CD4-positive, alpha-beta T cell treated with Interleukin-2 at 100 ng/mL for 4 hours (primary cell): ENCODE data around the gene PLIN4.

ENCODE experiments used
- DNase-seq: peaks from one replicate; pipeline ENCODE4 v3.0.0-alpha.2; 2020; ENCODE audit warnings: low spot score

PLIN4 gene

DNA sequence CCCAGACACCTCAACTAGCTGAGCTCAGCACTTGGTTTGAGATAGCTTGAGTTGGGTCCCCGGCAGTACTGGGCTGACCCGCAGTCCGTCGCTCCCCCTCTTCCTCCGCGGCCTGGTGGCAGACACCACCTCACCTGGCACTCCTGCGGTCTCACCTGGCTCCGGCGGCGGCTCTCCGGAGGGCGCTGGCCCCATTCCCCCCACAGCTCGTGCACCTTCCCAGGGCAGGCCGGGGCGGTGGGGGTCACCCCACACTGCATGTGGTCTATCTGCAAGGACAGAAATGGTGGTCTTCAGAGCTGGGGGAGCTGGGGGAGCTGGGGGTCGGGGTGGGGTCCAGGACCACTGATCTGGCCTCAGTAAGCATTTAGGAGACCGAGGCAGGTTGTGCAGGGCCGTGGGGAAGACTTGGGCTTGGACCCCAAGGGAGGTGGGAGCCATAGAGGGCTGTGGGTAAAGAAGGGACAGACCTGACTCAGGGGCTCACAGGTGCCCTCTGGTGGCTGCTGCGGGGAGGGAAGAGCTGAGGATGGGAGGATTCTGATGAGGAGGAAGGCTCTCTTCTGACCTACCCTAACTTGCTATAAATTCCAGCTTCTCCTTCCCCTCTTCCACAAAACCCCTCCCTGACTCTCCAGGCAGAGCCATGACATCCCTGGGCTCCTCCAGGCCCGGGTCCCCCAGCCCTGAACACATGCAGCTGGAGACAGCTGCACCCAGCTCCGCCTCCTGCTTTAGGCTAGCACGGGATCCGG is 6.7 kb upstream of the PLIN4 start:
- DNase-seq, result peak; percentile 60

DNA sequence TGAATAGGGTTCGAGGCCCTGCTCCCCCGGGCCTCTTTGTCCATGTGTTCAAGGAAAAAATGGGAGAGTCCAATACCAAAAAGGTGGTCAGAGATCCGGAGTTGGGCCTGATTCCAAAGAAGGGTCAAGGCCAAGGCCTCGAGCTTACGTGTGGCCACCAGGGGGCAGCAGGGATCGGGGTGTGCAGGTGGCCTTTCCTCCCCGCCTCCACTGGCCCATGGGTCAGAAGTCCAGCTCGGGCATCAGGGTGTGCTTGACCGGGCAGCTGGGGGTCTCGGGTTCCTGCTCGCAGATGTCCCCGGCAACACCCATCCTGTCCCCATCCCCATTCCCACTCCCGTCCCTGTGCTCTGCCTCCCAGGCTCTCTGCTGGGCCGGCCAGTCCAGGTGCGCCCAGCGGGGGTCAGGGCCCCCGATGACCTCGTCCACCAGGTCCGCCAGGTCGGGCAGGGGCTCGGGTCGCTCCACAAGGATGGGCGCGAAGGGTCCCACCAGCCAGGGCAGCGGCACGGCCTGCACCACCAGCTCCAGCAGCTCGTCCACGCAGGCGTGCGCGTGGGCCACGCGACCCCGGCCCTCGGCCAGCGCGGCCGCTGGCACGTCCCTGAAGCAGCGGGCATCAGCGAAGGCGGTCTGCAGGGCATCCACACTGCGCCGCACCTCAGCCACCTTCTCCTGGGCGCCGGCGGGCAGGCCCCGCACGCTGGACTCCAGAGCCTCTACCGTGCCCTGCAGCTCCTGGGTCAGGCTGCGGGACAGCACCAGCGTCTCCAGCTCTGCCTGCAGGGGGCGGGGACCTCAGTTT is 5.2 kb upstream of the PLIN4 start:
- peak; percentile 6 for DNase-seq

DNA sequence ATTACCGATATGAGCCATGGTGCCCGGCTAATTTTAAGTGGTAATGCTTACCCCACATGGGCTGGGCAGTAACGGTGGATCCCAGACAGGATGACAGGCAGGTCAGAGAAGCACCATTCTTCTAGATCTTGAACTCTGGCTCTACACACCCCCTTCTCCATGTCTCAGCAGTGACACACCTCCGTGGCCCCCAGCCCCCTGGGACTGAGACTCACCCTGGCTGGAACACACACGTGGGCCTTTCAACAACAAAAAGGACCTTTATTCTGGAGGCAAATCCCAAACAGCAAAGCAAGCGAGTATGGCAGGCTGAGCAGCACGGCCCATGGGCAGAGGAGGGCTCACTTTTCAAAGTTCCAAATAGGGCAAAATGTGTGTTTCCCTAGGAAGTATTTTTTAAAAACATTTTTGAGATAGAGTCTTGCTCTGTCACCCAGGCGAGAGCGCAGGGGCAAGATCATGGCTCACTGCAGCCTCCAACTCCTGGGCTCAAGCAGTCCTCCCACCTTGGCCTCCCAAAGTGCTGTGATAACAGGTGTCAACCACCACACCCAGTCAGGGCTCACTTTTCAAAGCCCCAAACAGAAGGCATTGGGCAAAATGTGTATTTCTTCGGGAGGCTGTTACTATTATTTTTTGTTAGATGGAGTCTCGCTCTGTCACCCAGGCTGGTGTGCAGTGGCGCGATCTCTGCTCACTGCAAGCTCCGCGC is 4.2 kb upstream of the PLIN4 start:
- DNase-seq, result no peak

DNA sequence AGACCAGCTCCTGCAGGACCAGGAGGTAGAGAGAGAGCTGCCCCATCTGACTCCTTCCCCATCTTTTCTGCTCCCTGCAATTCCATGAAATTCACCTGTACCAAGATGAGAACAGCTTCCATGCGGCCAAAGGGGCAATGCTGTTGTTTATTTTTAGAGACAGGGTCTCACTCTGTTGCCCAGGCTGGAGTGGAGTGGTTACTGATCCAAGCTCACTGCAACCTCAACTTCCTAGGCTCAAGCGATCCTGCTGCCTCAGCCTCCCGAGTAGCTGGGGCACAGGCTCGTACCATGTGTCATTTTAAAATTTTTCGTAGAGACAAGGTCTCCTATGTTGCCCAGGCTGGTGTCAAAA is 3.6 kb upstream of the PLIN4 start:
- DNase-seq, result no peak

- no peak for DNase-seq
Observed at GRCh38 chr19:4521170-4521887, 3.0 kb upstream of the PLIN4 start.

DNA sequence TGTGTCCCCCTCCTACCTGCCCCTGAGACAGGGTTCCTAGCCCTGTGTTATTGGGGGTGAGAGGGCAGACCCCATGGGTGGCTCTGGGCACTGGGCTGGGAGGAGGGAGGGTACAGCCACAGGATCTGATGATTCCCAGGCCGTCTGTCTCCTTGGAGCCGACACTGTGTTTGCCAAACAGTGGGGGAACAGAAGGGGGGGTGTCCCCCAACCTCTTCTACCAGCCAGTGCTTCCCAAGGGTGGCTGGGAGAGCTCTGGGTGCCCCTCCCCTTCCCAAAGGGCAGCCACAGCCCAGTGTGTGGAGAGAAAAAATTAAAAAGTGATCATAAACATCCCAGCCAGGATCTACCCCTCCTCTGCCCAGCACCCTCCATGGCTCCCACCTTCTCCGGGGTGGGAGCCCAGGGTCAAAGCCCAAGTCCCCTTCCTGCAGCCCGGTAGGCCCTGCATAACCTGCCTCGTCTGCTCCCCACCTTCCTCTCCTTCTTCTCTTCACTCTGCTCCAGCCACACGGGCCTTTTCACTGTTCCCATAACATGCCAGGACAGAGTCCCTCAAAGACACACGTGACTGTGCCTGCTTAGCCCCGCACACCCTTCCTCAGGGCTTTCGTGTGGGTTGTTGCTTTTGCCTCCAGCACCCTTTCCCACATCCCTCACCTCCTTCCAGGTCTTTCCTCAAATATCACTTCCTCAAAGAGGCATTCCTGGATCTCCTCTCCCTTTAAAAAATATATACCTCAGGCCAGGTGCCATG is 1.4 kb upstream of the PLIN4 start:
- DNase-seq, result no peak

- no peak for DNase-seq
Observed at GRCh38 chr19:4519172-4519496, 848 bp upstream of the PLIN4 start.

DNA sequence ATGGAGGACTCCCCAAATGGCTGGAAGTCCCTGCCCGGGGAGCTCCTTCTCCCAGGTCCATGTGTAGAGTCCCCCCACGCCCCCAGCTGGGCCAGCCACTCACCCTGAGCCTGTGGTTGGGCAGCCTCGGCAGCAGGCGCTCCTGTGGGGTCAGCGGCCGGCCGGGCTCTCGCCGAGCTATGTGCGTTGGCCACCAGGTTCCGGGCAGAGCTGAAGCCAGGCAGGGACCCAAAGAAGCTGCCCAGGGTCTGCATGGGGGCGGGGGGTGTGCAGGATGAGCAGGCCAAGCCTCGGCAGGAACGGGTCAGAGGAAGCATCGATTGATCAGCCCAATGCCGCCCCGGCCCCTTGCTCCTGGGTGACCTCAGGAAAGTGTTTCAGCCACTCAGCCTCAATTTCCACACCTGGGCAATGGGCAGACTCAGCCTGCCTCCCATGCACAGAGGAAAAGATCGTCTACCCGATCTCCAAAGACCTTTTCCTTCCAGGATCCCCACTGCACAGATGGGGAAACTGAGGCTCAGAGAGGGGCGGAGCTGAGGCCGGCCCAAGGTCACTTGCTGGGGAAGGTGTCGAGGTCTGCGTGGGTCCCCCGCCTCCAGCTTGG is 732 bp downstream of the PLIN4 start:
- DNase-seq, result no peak

- DNase-seq, result no peak
Observed at GRCh38 chr19:4516939-4517300, 1.4 kb downstream of the PLIN4 start.

GRCh38 chr19:4516199-4516938 is 1.9 kb downstream of the PLIN4 start:
- DNase-seq, result no peak

DNA sequence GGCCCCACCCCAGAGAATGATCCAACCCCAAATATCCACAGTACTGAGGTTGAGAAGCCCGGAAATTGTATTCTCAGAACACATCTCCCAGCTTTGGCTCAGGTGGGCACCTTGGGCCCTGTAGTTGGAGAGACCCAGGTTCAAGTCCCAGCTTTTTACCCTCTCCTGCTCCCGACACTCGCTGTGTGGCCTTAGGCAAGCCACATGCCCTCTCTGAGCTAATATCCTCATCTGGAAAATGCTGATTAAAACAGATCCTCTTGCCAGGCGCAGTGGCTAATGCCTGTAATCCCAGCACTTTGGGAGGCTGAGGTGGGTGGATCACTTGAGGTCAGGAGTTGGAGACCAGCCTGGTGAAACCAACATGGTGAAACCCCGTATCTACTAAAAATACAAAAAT is 2.6 kb downstream of the PLIN4 start:
- DNase-seq, result no peak

DNA sequence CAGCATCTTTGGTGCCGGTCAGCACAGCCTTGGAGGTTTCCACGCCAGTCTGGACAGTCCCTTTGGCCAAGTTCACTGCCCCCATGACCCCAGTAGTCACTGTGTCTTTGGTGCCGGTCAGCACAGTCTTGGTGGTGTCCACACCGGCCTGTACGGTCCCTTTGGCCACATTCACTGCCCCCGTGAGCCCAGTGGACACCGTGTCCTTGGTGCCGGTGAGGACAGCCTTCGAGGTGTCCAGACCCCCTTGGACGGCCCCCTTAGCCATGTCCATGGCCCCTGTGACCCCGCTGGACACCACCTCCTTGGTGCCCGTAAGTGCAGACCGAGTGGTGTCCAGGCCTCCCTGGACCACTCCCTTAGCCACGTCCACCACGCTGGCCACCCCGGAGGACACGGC is 5.0 kb downstream of the PLIN4 start:
- DNase-seq, result no peak

DNA sequence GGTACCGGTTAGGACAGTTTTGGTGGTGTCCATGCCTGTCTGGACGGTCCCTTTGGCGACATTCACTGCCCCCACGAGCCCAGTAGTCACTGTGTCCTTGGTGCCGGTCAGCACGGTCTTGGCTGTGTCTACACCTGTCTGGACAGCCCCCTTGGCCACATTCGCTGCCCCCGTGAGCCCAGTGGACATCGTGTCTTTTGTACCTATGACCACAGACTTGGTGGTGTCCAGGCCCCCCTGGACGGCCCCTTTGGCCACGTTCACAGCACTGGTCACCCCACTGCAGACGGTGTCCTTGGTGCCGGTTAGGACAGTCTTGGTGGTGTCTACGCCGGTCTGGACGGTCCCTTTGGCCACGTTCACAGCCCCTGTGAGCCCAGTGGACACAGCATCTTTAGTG is 6.2 kb downstream of the PLIN4 start:
- no peak for DNase-seq

GRCh38 chr19:4511300-4512054 is 6.8 kb downstream of the PLIN4 start:
- DNase-seq, result no peak

DNA sequence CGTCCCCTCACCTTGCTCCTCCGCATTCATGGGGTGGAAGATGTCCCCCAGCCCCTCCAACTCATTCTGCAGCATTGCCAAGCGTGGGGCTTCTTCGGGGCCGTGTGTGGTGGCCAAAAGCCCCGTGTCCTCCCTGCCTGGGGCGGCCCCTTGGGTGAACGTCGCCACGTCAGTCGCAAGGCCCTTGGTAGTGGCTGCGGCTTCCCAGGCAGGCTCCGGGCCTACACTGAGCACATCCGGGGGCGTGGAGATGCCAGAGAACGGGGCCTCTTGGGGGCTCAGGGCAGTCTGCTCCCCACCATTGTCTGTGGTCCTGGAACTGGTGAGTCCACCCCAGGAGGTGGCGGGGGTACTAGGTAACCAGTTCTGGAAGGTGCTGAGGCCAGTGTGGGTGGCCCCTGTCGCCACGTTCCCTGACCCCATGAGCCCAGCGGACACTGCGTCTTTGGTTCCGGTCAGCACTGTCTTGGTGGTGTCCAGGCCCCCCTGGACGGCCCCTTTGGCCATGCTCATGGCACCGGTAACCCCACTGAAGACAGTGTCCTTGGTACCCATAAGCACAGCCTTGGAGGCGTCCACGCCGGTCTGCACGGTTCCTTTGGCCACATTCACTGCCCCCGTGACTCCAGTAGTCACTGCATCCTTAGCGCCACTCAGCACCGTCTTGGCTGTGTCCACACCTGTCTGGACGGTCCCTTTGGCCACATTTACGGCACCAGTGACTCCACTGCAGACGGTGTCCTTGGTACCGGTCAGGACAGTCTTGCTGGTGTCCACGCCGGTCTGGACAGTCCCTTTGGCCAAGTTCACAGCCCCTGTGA is 7.6 kb downstream of the PLIN4 start:
- DNase-seq, result no peak

DNA sequence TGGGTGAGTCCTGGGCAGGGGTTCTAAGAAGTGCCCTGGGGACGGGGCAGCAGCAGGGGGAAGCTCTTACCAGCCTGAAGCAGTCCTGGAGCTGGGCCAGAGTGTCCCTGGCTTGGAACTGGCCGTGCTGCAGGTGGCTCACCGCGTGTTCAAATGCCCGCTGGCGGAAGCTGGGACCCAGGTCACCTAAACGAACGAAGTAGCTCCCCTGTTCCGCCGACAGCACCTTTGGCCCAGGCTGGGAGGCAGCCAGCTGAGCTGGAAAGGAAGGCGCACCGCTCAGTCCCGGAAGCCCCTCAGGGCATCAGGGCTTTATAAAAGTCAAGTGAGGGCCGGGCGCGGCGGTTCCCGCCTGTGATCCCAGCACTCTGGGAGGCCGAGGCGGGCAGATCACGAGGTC is 9.6 kb downstream of the PLIN4 start:
- no peak for DNase-seq

DNA sequence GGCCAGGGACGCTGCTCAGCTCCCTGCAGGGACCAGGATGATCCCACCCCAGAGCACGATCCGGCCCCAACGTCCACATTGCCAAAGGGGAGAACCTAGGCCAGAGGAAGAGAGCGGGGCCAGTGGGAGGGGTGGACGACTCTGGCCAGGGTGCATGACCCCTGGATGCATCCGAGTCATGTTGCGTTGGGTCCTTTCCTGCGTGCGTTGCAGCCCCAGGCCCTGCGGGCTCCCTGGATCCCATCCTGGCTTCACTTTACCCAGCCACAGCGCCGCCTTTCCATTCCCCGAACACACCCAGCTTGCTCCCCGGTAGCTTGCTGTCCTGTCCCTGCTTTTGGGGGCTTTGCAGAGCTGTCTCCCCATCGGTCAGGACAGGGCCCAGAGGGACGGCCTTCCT is 10.5 kb downstream of the PLIN4 start:
- DNase-seq, result no peak

GRCh38 chr19:4507150-4507452 is 11.2 kb downstream of the PLIN4 start:
- DNase-seq, result no peak

- no peak for DNase-seq
Observed at GRCh38 chr19:4506449-4507149, 11.7 kb downstream of the PLIN4 start.
